DOHH2 (cell line): Measurements from ENCODE around the gene INF2.

Experiments used
- H3F3A ChIP-seq: fragments of 200-600 bp; sonication (generic), shearing (Covaris generic); 2 replicates; pipeline ENCODE4 v1.6.0; 2016; ENCODE audit warnings: antibody characterized with exemption, mild to moderate bottlenecking; ENCODE audit not compliant: control insufficient read depth, insufficient read depth
- H3K27ac ChIP-seq: fragments of 200-600 bp; sonication (generic); 2 replicates; pipeline ENCODE4 v1.5.1; 2014; ENCODE audit warnings: low read depth, mild to moderate bottlenecking, low read length, moderate library complexity
- H3K27me3 ChIP-seq: fragments of 200-600 bp; sonication (generic); 2 replicates; pipeline ENCODE4 v1.6.1; 2014; ENCODE audit warnings: mild to moderate bottlenecking, low read length, mixed read lengths; ENCODE audit not compliant: control insufficient read depth
- H3K36me3 ChIP-seq: fragments of 200-600 bp; sonication (generic); 2 replicates; pipeline ENCODE4 v1.6.1; 2014; ENCODE audit warnings: mild to moderate bottlenecking, low read length, moderate library complexity, mixed read lengths; ENCODE audit not compliant: control insufficient read depth
- H3K4me1 ChIP-seq: fragments of 200-600 bp; sonication (generic); 2 replicates; pipeline ENCODE4 v1.6.1; 2014; ENCODE audit warnings: mild to moderate bottlenecking, low read length, mixed read lengths; ENCODE audit not compliant: control insufficient read depth
- H3K4me2 ChIP-seq: fragments of 200-600 bp; sonication (generic); 2 replicates; pipeline ENCODE4 v1.6.0; 2014; ENCODE audit warnings: mild to moderate bottlenecking, low read length, moderate library complexity
- H3K4me3 ChIP-seq: fragments of 200-600 bp; sonication (generic); 2 replicates; pipeline ENCODE4 v1.5.1; 2014; ENCODE audit warnings: mild to moderate bottlenecking, low read length, mixed read lengths
- H3K79me2 ChIP-seq: fragments of 200-600 bp; sonication (generic); 2 replicates; pipeline ENCODE4 v1.6.1; 2014; ENCODE audit warnings: mild to moderate bottlenecking, low read length, mixed read lengths; ENCODE audit not compliant: control insufficient read depth
- H3K9me2 ChIP-seq: fragments of 200-600 bp; sonication (generic); replicated peaks from 2 replicates; pipeline ENCODE4 v1.6.1; 2014; ENCODE audit warnings: mild to moderate bottlenecking, low read length, mixed read lengths; ENCODE audit not compliant: control insufficient read depth
- H3K9me3 ChIP-seq: fragments of 200-600 bp; sonication (generic); 2 replicates; pipeline ENCODE4 v1.6.1; 2014; ENCODE audit warnings: antibody characterized with exemption, low read length, mixed read lengths; ENCODE audit not compliant: control insufficient read depth, insufficient read depth
- H4K20me1 ChIP-seq: fragments of 200-600 bp; sonication (generic); 2 replicates; pipeline ENCODE4 v1.6.0; 2014; ENCODE audit warnings: low read depth, mild to moderate bottlenecking, antibody characterized with exemption, low read length, moderate library complexity; ENCODE audit not compliant: control insufficient read depth, insufficient read depth
- EZH2phosphoT487 ChIP-seq: fragments of 200-600 bp; sonication (generic); IDR thresholded peaks from 2 replicates; pipeline ENCODE4 v1.6.1; 2017; ENCODE audit warnings: borderline replicate concordance, mild to moderate bottlenecking, antibody characterized with exemption, low read length, moderate library complexity, mixed read lengths
- TF ChIP-seq, protein P1 (sequence below): fragments of 200-600 bp; sonication (generic); IDR thresholded peaks from one replicate; pipeline ENCODE4 v1.5.1; 2014; ENCODE audit warnings: antibody characterized with exemption, mild to moderate bottlenecking, low read depth, low read length; ENCODE audit not compliant: poor library complexity, severe bottlenecking

The INF2 gene

DNA sequence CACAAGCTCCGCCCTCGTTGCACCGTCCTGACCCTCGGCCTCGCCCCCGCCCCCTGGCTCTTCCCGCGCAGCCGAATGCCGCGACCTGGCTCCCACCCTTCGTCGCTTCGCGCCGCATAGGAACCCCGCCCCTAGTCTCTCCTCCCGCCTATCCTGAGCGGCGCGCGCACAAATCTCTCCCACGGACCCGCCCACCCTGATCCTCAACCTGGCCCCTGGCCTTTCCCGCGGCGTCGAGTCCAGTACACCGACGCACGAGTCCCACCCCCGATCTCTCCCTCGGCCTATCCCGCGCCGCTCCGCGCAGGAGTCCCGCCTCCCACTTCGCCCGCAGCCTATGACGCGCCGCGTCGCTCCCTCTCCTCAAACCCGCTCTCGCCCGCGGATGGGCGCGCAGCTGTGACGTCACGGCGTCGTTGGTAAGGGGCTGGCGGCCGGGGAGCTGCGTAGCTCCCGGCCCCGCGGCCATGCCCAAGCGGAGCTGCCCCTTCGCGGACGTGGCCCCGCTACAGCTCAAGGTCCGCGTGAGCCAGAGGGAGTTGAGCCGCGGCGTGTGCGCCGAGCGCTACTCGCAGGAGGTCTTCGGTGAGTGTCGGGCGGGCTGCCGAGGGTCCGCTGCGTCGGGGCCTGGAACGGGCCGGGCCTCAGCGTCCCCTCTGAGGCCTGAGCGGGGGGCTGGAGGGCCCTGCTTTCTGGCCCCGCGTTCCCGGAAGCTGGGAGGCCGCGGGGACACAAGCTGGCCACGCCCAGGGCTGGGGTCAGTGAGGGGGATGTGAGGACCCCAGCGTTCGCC lies 63.5 kb downstream of the INF2 start, which contains the start of gene SIVA1:
Gene SIVA1 (plus strand): TSS at position 413 of the 793 bp plus-strand sequence. CDS start 55 bp downstream, at position 468.
- H3K79me2 ChIP-seq: peaks cover 49% of the 10 kb centered on the region
- H3F3A ChIP-seq: no peaks in the 10 kb centered on the region; the same call in 1 of the 2 replicates
- TF ChIP-seq, protein P1, sequence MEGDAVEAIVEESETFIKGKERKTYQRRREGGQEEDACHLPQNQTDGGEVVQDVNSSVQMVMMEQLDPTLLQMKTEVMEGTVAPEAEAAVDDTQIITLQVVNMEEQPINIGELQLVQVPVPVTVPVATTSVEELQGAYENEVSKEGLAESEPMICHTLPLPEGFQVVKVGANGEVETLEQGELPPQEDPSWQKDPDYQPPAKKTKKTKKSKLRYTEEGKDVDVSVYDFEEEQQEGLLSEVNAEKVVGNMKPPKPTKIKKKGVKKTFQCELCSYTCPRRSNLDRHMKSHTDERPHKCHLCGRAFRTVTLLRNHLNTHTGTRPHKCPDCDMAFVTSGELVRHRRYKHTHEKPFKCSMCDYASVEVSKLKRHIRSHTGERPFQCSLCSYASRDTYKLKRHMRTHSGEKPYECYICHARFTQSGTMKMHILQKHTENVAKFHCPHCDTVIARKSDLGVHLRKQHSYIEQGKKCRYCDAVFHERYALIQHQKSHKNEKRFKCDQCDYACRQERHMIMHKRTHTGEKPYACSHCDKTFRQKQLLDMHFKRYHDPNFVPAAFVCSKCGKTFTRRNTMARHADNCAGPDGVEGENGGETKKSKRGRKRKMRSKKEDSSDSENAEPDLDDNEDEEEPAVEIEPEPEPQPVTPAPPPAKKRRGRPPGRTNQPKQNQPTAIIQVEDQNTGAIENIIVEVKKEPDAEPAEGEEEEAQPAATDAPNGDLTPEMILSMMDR: no peak
- no peak for TF ChIP-seq EZH2phosphoT487
- H3K36me3 ChIP-seq: peaks cover 48% of the 10 kb centered on the region
- peaks cover 7% of the 10 kb centered on the region; the same call in 1 of the 2 replicates for H3K27me3 ChIP-seq
- peak within 1 kb of the TSS; percentile 63 for H3K27ac ChIP-seq
- peaks cover 20% of the 10 kb centered on the region for H3K4me1 ChIP-seq
- no peaks in the 10 kb centered on the region for H3K9me2 ChIP-seq
- peaks cover 4% of the 10 kb centered on the region; the same call in 1 of the 2 replicates for H3K9me3 ChIP-seq
- H4K20me1 ChIP-seq: peaks cover 16% of the 10 kb centered on the region; the same call in 1 of the 2 replicates
- peak within 1 kb of the TSS; percentile 94 for H3K4me3 ChIP-seq
- peak within 1 kb of the TSS; percentile 98 for H3K4me2 ChIP-seq

DNA sequence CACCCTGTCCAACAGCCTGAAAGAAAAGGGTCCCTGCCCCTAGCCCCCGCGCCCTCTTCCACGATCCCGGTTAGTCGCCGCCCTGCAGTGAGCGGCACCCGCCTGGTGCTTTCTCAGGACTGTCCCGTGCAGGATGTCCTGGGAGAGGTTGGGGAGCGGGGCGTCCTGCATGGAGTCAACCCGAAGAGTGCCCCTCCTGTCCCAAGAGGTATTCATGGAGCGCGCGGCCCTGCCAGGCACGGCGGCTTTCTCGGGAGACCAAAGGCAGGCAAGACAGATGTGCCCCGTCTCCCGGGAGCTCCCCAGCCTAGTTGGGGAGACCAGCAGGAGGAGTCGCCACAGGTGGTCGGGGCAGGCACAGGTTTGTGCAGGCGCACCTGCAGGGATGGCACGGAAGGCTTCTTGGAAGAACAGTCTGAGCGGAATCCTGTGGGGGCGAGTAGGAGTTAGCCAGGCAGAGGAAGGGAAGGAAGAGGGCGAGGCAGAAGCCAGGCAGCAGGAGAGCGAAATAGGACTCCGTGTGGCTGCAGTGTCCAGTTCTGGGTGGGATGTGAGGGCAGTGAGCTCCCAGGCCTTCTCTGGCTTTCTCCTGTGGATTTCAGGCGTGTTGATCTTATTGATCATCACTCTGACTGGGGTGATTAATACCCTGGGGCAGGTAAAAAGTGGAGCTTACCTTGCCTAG lies 64.3 kb downstream of the INF2 start:
- peaks cover 16% of the 10 kb centered on the region; the same call in 1 of the 2 replicates for H4K20me1 ChIP-seq
- peak overlapping the region; percentile 98 for H3K4me2 ChIP-seq
- TF ChIP-seq, protein P1: no peak
- no peak for TF ChIP-seq EZH2phosphoT487
- no peaks in the 10 kb centered on the region; the same call in 1 of the 2 replicates for H3F3A ChIP-seq
- H3K9me2 ChIP-seq: no peaks in the 10 kb centered on the region
- H3K9me3 ChIP-seq: peaks cover 4% of the 10 kb centered on the region; the same call in 1 of the 2 replicates
- 0 out of 2 replicates have a peak overlapping the region, but pooled peaks have one; percentile 20 for H3K27ac ChIP-seq
- peaks cover 5% of the 10 kb centered on the region; the same call in 1 of the 2 replicates for H3K27me3 ChIP-seq
- H3K4me1 ChIP-seq: peaks cover 20% of the 10 kb centered on the region
- peaks cover 55% of the 10 kb centered on the region for H3K36me3 ChIP-seq
- H3K4me3 ChIP-seq: peak overlapping the region; percentile 94
- peaks cover 50% of the 10 kb centered on the region for H3K79me2 ChIP-seq

- Histone ChIP-seq H3K9me3 (peaks cover 4% of the 10 kb centered on the region; the same call in 1 of the 2 replicates), H4K20me1 (peaks cover 16% of the 10 kb centered on the region; the same call in 1 of the 2 replicates), H3K4me2 (peak overlapping the region; percentile 98), H3F3A (no peaks in the 10 kb centered on the region; the same call in 1 of the 2 replicates), H3K9me2 (no peaks in the 10 kb centered on the region), H3K36me3 (peaks cover 62% of the 10 kb centered on the region), H3K27me3 (0 out of 2 replicates have a peak, but pooled peaks cover 2% of the 10 kb centered on the region), H3K27ac (no peak overlapping the region), H3K79me2 (peaks cover 56% of the 10 kb centered on the region), H3K4me3 (peak overlapping the region; percentile 94), H3K4me1 (peaks cover 20% of the 10 kb centered on the region)
- TF ChIP-seq, protein P1: no peak
- no peak for TF ChIP-seq EZH2phosphoT487
Measured at GRCh38 chr14:104754213-104754851, 64.9 kb downstream of the INF2 start.
